WERI-Rb-1 (cell line): Measurements from ENCODE around the gene NHERF2.

Experiments
- DNase-seq: peaks from one replicate; pipeline ENCODE4 v3.0.0-alpha.2; 2020
- H3K27ac ChIP-seq: fragments of 250-450 bp; sonication (Bioruptor Pico); 2 replicates; pipeline ENCODE4 v1.5.1; 2020; ENCODE audit warnings: mild to moderate bottlenecking, moderate library complexity
- H3K27me3 ChIP-seq: fragments of 250-450 bp; sonication (Bioruptor Pico); 2 replicates; pipeline ENCODE4 v1.5.1; 2021; ENCODE audit warnings: mild to moderate bottlenecking, low read depth, moderate library complexity; ENCODE audit not compliant: insufficient read depth, severe bottlenecking
- H3K36me3 ChIP-seq: fragments of 250-450 bp; sonication (Bioruptor Pico); 2 replicates; pipeline ENCODE4 v1.5.1; 2020; ENCODE audit warnings: mild to moderate bottlenecking, moderate library complexity
- H3K4me3 ChIP-seq: 2 replicates; pipeline ENCODE4 v1.5.1; 2011; ENCODE audit warnings: low read depth, mild to moderate bottlenecking, control low read depth, low read length
- H3K9me3 ChIP-seq: fragments of 250-450 bp; sonication (Bioruptor Pico); 2 replicates; pipeline ENCODE4 v1.5.1; 2021; ENCODE audit warnings: mild to moderate bottlenecking, moderate library complexity; ENCODE audit not compliant: severe bottlenecking
- TF ChIP-seq, protein P1 (sequence below): IDR thresholded peaks from 2 replicates; pipeline ENCODE4 v1.5.1; 2011; ENCODE audit warnings: low read depth, mild to moderate bottlenecking, control low read depth, inconsistent platforms, low read length

NHERF2 gene

GRCh38 chr16:2079991-2080390, 53.3 kb downstream of the NHERF2 start:
- Histone ChIP-seq H3K27me3 (no peaks in the 10 kb centered on the region), H3K36me3 (peaks cover 65% of the 10 kb centered on the region), H3K4me3 (no peak overlapping the region), H3K9me3 (no peaks in the 10 kb centered on the region), H3K27ac (no peak overlapping the region)
- TF ChIP-seq, protein P1, sequence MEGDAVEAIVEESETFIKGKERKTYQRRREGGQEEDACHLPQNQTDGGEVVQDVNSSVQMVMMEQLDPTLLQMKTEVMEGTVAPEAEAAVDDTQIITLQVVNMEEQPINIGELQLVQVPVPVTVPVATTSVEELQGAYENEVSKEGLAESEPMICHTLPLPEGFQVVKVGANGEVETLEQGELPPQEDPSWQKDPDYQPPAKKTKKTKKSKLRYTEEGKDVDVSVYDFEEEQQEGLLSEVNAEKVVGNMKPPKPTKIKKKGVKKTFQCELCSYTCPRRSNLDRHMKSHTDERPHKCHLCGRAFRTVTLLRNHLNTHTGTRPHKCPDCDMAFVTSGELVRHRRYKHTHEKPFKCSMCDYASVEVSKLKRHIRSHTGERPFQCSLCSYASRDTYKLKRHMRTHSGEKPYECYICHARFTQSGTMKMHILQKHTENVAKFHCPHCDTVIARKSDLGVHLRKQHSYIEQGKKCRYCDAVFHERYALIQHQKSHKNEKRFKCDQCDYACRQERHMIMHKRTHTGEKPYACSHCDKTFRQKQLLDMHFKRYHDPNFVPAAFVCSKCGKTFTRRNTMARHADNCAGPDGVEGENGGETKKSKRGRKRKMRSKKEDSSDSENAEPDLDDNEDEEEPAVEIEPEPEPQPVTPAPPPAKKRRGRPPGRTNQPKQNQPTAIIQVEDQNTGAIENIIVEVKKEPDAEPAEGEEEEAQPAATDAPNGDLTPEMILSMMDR, result no peak
- no peak for DNase-seq

GRCh38 chr16:2081201-2082084, 54.7 kb downstream of the NHERF2 start:
- Histone ChIP-seq H3K27ac (0 out of 2 replicates have a peak overlapping the region, but pooled peaks have one; percentile 4), H3K36me3 (peaks cover 63% of the 10 kb centered on the region)

DNA sequence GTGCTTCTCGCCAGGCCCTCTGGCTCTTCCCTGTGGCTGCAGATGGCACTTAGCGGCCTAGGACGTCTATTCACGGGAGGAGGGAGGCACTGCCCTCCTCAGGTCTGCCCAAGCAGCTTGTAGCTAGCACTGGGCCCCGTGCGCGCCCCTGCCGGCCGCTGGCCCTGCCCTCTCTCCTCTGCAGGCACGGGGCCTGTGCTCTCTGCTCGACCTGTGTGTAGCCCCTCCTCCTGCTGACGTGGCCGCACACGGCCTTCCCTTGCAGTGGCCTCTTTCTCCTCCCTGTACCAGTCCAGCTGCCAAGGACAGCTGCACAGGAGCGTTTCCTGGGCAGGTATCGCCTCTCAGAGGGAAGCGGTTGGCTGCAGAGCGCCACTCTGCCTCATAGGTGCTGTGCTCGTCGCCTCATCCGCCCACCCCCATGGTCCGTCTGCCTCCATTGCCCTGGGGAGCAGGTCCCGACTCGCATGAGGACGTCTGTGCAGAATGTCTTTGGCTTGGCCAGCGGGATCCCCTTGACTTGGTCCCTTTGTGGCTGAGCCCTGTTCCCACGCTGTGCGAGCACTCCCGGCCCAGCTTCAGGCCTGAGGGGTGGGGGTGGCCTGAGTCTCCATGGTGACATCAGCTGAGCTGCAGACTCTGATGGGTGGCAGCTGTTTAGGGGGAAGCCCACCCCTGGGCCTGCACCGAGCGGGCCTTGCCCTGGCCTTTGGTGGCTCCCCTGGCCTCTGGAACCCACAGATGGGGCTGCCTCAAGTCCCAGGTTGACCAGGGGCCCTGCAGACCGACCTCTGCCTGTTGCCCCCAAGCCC, 55.7 kb downstream of the NHERF2 start:
- Histone ChIP-seq H3K36me3 (peaks cover 68% of the 10 kb centered on the region), H3K4me3 (no peak overlapping the region), H3K27me3 (no peaks in the 10 kb centered on the region), H3K9me3 (no peaks in the 10 kb centered on the region), H3K27ac (0 out of 2 replicates have a peak overlapping the region, but pooled peaks have one; percentile 4)
- TF ChIP-seq, protein P1, result no peak
- DNase-seq, result no peak

More at GRCh38 chr16:2081201-2082084, 54.7 kb downstream of the NHERF2 start:
- H3K4me3 ChIP-seq, result no peak overlapping the region
- DNase-seq, result no peak
- no peaks in the 10 kb centered on the region for H3K9me3 ChIP-seq
- TF ChIP-seq, protein P1, result no peak
- no peaks in the 10 kb centered on the region for H3K27me3 ChIP-seq

GRCh38 chr16:2082983-2083364, 56.3 kb downstream of the NHERF2 start:
- TF ChIP-seq, protein P1, result no peak
- H3K27me3 ChIP-seq, result no peaks in the 10 kb centered on the region
- no peak for DNase-seq
- peak overlapping the region; percentile 29; the same call in 1 of the 2 replicates for H3K27ac ChIP-seq
- peaks cover 74% of the 10 kb centered on the region for H3K36me3 ChIP-seq
- H3K9me3 ChIP-seq, result no peaks in the 10 kb centered on the region
- no peak overlapping the region for H3K4me3 ChIP-seq

DNA sequence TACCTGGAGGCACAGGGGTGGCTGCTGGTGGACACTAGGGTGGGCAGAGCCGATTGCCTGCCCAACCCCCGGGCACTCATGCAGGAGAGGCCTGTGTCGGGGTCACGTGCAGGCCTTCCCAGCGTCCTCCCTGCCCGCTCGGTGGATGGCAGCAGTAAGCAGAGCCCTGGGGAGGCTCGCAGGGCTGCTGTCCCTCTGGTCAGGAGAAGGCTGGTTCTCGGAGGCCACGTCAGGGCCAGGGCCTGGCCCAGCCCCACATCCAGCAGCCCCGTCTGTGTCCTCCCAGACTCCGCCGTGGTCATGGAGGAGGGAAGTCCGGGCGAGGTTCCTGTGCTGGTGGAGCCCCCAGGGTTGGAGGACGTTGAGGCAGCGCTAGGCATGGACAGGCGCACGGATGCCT, 56.7 kb downstream of the NHERF2 start:
- Histone ChIP-seq H3K27me3 (no peaks in the 10 kb centered on the region), H3K27ac (peak overlapping the region; percentile 29; the same call in 1 of the 2 replicates), H3K9me3 (no peaks in the 10 kb centered on the region), H3K4me3 (no peak overlapping the region), H3K36me3 (peaks cover 79% of the 10 kb centered on the region)
- TF ChIP-seq, protein P1, result no peak
- DNase-seq, result no peak
